ENCODE measurements around the gene LPIN1. TPM values are rescaled to one million over a fixed set of nuclear protein-coding genes. Genes with fewer than 3 reads are reported as not detected.
"Not testable (repeated sequence)": the region's sequence is repeated elsewhere in the genome, so short reads cannot be mapped to it uniquely, and the experiment has no call there.

The LPIN1 gene
- total RNA-seq, 2 experiments from 2014 or later = 31.9 to 36.5 TPM

- Mint-ChIP-seq H3K4me1 (ENCODE audit: low read depth) (no peaks in the 10 kb centered on the region), H3K9me3 (peaks cover 4% of the 10 kb centered on the region), H3K27me3 (no peaks in the 10 kb centered on the region), H3K36me3 (ENCODE audit: low read depth) (no peaks in the 10 kb centered on the region), H3K27ac (no peak overlapping the region), H3K4me3 (no peak overlapping the region)
- ChIA-PET CTCF (interaction anchor here (0.8 kb wide), 1 partner anchor 9 kb away, joined by 4 read pairs; no protein-coding TSS in a partner anchor), POLR2A (no interaction called here)
- TF ChIP-seq, protein P1, sequence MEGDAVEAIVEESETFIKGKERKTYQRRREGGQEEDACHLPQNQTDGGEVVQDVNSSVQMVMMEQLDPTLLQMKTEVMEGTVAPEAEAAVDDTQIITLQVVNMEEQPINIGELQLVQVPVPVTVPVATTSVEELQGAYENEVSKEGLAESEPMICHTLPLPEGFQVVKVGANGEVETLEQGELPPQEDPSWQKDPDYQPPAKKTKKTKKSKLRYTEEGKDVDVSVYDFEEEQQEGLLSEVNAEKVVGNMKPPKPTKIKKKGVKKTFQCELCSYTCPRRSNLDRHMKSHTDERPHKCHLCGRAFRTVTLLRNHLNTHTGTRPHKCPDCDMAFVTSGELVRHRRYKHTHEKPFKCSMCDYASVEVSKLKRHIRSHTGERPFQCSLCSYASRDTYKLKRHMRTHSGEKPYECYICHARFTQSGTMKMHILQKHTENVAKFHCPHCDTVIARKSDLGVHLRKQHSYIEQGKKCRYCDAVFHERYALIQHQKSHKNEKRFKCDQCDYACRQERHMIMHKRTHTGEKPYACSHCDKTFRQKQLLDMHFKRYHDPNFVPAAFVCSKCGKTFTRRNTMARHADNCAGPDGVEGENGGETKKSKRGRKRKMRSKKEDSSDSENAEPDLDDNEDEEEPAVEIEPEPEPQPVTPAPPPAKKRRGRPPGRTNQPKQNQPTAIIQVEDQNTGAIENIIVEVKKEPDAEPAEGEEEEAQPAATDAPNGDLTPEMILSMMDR (IDR thresholded peaks at IDR 0.05) = no peak
- intact Hi-C loops (cut with micrococcal nuclease) = no loop called here
- DNase-seq = no peak
- ATAC-seq = no peak
Observed at GRCh38 chr2:11855064-11855760, 108.8 kb downstream of the LPIN1 start.

GRCh38 chr2:11856095-11856494 lies 109.7 kb downstream of the LPIN1 start:
- DNase-seq (no peak), ATAC-seq (no peak)
- TF ChIP-seq, protein P1 (IDR thresholded peaks at IDR 0.05) = no peak
- H3K36me3 Mint-ChIP-seq (ENCODE audit: low read depth) = no peaks in the 10 kb centered on the region
- H3K4me1 Mint-ChIP-seq (ENCODE audit: low read depth) = no peaks in the 10 kb centered on the region
- ChIA-PET CTCF (no interaction called here), POLR2A (no interaction called here)
- no peak overlapping the region for H3K27ac Mint-ChIP-seq
- H3K9me3 Mint-ChIP-seq = peaks cover 4% of the 10 kb centered on the region
- H3K4me3 Mint-ChIP-seq = no peak overlapping the region
- intact Hi-C loops (cut with micrococcal nuclease) = no loop called here
- H3K27me3 Mint-ChIP-seq = no peaks in the 10 kb centered on the region

GRCh38 chr2:11858883-11859282 lies 112.5 kb downstream of the LPIN1 start:
- peaks cover 4% of the 10 kb centered on the region for H3K9me3 Mint-ChIP-seq
- no peak for ATAC-seq
- no peak overlapping the region for H3K4me3 Mint-ChIP-seq
- peaks cover 5% of the 10 kb centered on the region for H3K27me3 Mint-ChIP-seq
- DNase-seq = no peak
- no peaks in the 10 kb centered on the region for H3K36me3 Mint-ChIP-seq (ENCODE audit: low read depth)
- ChIA-PET CTCF (no interaction called here), POLR2A (interaction anchor here (0.8 kb wide), 1 partner anchor 26 kb away, joined by 3 read pairs; no protein-coding TSS in a partner anchor)
- TF ChIP-seq, protein P1 (IDR thresholded peaks at IDR 0.05) = no peak
- intact Hi-C loops (cut with micrococcal nuclease) = no loop called here
- peaks cover 6% of the 10 kb centered on the region for H3K4me1 Mint-ChIP-seq (ENCODE audit: low read depth)
- H3K27ac Mint-ChIP-seq = no peak overlapping the region

DNA sequence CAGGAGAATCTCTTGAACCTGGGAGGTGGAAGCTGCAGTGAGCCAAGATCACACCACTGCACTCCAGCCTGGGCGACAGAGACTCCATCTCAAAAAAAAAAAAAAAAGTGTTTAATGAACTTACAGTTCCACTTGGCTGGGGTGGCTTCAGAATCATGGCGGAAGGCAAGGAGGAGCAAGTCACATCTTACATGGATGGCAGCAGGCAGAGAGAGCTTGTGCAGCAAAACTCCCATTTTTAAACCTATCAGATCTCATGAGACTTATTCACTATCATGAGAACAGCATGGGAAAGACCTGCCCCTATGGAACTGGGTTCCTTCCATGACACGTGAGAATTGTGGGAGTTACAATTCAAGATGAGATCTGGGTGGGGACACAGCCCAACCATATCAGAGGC lies 113.5 kb downstream of the LPIN1 start:
- H3K4me1 Mint-ChIP-seq (ENCODE audit: low read depth); CTCF ChIA-PET; H3K27ac Mint-ChIP-seq; POLR2A ChIA-PET; H3K36me3 Mint-ChIP-seq (ENCODE audit: low read depth); H3K4me3 Mint-ChIP-seq; H3K27me3 Mint-ChIP-seq; H3K9me3 Mint-ChIP-seq; DNase-seq; intact Hi-C loops (cut with micrococcal nuclease); ATAC-seq: not testable (repeated sequence)

DNA sequence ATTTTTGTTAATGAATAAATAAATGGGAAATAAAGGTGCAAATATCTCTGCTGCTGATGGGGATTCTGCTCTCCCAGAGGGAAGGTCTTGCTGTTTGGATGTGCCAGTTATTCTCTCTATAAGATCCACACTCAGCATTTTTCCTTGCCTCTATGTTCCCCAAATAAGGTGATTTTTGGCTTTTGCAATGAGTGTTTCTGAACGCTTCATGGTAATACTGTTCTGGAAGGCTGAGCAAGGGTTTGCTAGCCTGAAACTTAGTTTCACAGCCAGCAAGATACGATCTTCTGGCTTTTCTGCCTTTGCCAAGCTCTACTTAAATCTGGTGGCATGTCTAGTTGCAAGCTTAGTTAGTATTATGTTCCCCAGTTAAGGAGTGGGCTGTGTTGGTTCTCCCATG lies 114.6 kb downstream of the LPIN1 start:
- H3K4me1 Mint-ChIP-seq (ENCODE audit: low read depth) = peaks cover 7% of the 10 kb centered on the region
- peaks cover 4% of the 10 kb centered on the region for H3K9me3 Mint-ChIP-seq
- intact Hi-C loops (cut with micrococcal nuclease) = no loop called here
- ChIA-PET CTCF (interaction anchor here (1.2 to 1.4 kb wide), 2 partner anchors 12 to 512 kb away, joined by 3 read pairs; no protein-coding TSS in a partner anchor), POLR2A (no interaction called here)
- no peaks in the 10 kb centered on the region for H3K36me3 Mint-ChIP-seq (ENCODE audit: low read depth)
- ATAC-seq = no peak
- TF ChIP-seq, protein P1 (IDR thresholded peaks at IDR 0.05) = no peak
- H3K4me3 Mint-ChIP-seq = no peak overlapping the region
- no peak overlapping the region for H3K27ac Mint-ChIP-seq
- no peak for DNase-seq
- H3K27me3 Mint-ChIP-seq = peaks cover 5% of the 10 kb centered on the region
